Activated CD8-positive, alpha-beta memory T cell treated with anti-CD3 and anti-CD28 coated beads, Interleukin-2, amount 50 U/mL, for 24 hours (primary cell): ENCODE data around the gene KRTAP10-3.
"Not testable (repeated sequence)": the region's sequence is repeated elsewhere in the genome, so short reads cannot be mapped to it uniquely, and the experiment has no call there.

Source experiments
- DNase-seq: peaks from one replicate; pipeline ENCODE4 v3.0.0-alpha.2; 2020; ENCODE audit errors: extremely low read depth

Gene KRTAP10-3

DNA sequence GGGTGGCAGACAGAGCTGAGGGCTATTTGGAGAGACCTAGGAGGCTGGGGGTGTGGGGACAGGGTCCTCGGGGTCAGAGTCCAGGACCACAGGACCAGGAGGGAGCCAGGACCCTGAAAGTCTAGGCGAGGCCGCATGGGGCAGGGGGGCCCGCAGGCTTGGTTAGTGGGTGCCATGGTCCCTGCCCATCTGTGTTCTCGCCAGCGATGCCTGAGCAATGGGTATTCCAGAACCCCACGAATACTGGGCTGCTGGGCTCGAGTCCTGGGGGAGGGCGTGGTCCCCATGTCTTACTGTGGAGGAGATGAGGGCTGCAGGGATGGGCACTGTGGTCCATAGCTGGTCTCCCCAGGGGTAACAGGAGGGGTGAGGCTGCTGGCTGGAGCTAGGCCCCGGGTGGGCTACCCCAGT, 31.7 kb upstream of the KRTAP10-3 start:
- no peak for DNase-seq

DNA sequence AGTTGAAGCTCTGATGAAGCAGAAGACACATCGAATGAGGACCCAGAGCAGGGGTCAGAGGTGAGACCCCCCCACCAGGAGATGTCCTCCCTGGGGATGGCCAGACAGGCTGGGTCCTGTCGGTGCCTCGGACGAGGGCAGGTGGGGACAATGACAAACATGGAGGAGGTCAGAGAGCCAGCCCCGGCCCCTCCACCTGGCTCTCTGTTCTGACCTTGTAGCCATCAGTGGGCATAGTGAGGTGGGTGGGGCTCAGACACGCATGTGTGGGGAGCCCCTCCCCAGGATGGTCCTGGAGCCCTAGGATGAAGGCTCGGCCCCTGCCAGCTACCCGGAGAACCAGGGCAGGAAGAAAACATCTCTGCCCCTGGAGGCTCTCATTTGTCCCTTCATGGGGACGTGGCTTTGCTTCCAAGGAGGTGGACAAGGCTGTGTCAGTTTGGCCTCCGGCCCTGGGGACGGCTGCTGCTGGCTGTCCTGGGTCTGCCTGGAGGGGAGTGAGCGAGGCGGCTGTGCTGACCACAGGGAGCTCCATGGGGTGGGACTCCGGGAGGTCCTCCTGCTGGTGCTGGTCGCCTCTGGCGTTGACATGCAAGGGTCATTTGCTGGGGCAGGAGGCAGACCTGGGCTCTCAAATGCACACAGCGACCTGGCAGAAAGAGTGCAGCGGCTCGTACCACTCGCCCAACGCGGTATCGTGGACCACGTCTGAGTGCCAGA, 31.2 kb upstream of the KRTAP10-3 start:
- no peak for DNase-seq

DNA sequence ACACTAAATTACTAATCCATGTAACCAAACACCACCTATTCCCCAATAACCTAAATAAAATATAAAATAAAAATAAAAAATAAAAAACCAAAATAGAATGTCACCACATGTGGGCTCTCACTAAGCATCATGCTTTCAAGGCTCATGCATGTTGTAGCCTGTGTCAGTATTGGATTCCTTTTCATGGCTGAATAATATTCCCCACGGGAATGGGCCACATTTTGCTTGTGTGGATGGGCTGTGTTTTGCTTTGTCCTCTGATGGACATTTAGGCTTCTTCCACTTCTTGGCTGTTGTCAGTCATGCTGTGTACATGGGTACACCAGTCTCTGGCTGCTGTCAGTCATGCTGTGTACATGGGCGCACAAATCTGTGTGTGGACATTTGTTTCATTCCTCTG, 30.5 kb upstream of the KRTAP10-3 start:
- DNase-seq: no peak

DNA sequence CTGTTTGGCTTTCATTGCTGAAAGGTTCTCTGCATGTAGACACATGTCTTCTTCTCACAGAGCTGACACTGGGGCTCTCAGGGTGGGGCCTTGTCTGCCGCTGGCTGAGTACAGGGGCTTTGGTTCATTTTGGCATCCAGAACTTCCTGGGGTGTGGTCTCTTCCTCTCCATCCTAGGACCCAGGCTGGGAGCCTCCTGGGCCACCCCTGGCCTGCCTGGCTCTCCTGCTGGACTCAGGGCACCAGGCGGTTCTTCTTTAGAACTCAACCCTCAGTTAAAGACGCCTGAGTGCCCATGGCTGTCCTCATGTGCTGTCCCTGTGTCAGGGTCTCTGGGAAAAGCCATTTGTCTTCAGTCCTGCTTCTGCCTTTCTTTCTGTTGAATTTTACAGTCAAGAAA, 27.3 kb upstream of the KRTAP10-3 start:
- no peak for DNase-seq

DNA sequence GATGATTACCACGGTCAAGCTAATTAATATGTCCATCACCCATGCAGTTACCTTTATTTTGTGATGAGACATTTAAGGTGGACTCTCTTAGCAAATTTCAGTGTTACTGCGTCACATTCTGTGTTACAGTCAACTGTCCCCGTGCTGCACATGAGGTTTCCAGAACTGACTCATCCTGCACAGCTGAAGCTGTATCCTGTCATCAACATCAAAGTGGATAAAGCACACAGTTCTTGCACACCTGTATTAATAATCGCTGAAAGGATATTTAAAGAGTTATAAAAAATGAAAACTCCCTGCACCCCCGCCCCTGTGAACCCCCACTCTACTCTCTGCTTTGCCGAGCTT, 25.2 kb upstream of the KRTAP10-3 start:
- no peak for DNase-seq

DNA sequence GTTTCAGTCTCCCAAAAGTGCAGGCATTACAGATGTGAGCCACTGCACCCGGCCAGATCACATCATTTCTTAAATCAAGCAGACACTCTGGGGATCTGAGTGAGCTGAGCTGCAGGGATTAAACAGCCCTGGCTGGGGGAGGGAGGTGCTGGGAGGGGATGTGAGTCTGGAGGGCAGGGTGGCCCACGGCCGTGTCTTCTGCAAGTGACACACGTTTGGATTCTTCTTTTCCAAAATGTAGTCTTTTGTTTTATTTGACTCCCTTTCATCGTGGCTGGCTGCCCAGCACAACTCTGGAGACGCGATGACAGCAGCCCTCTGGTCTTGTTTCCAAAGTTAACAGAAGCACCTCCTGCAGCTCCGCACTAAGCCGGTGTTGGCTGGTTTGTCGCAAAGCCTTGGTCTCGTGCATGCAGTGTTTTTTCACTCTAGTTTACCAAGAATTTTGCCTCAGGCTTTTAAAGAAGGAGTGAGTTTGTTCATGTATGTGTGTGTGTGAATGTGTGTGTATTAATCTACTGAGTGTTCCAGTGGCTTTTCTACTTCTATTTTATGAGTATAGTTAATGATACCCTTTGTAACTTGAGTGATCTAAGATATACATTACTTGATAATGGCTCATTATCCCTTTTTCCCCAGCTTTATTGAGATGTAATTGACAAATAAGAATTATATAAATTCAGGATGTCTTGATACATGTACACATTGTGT, 24.6 kb upstream of the KRTAP10-3 start:
- no peak for DNase-seq

DNA sequence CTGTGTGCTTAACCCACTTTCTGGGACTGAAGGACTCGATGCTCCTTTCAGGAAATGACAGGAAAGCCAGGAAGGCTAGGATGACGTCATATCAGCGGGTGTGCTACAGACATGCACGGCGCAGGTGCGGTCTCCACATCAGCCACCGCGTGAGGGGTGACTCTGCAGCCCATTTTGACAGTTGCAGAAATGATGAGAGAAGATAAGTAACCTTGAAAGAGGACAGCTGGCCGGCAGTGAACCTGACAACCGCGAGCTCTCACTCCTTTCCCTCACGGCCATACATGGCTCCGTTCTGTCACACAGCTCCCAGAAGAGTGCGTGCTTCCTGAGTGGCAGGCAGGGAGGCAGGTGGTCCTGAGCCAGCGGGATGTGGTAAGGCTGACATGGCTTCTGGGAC, 23.5 kb upstream of the KRTAP10-3 start:
- DNase-seq: no peak

DNA sequence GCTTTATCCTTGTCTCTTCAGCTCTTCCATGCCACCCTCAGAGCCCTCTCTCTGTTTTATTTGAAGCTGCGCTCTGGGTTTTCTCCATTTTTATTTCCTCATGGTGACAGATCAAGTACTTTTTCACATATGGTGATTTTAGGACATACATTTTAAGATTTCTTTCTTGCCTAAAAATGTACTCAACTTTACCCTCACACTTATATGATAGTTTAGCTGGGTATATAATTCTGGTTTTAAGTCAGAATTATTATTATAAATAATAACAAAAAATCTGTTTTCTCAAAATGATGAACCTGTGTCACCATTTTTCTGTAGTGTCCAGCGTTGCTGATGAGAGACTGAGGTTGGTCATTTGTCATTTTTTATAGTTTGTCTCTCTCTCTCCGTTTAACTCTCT, 22.6 kb upstream of the KRTAP10-3 start:
- DNase-seq: no peak

DNA sequence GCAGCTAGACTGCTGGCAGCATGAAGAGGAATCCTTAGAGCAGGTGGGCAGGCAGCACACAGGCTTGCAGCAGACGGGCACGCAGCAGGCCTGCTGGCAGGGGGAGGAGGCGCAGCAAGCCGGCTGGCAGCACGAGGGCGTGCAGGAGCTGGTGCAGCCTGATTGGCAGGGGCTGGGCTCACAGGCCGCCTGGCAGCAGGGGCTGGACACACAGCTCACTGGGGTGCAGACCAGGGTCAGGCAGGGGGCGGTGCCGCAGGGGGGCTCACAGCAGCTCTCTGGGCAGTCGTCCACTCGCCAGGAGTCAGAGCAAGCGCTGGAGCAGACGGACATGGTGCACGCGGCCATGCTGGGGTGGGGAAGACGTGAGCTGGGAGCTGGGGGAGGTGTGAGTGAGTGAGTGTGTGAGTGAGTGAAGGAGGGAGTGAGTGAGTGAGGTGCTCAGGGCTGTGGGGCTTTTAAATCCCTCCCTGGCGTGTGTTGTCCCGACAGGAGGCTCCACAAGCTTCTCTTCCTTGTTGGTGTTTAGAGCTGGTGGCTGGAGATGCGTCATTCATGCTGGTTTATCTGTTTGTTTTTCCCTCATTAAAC, 21.7 kb upstream of the KRTAP10-3 start, which contains the start of gene KRTAP10-5:
Gene KRTAP10-5 (minus strand): TSS at position 374 of the 591 bp plus-strand sequence. CDS start 26 bp downstream, at position 348.
- not testable (repeated sequence) for DNase-seq

DNA sequence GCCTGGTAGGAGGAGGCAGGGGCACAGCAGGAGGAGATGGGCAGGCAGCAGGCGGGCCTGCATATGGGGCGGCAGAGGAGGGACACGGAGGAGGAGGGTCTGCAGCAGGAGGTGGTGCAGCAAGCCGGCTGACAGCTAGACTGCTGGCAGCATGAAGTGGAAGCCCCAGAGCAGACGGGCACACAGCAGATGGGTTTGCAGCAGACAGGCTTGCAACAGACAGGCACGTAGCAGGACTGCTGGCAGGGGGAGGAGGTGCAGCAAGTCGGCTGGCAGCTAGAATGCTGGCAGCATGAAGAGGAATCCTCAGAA, 21.2 kb upstream of the KRTAP10-3 start:
- DNase-seq: no peak

DNA sequence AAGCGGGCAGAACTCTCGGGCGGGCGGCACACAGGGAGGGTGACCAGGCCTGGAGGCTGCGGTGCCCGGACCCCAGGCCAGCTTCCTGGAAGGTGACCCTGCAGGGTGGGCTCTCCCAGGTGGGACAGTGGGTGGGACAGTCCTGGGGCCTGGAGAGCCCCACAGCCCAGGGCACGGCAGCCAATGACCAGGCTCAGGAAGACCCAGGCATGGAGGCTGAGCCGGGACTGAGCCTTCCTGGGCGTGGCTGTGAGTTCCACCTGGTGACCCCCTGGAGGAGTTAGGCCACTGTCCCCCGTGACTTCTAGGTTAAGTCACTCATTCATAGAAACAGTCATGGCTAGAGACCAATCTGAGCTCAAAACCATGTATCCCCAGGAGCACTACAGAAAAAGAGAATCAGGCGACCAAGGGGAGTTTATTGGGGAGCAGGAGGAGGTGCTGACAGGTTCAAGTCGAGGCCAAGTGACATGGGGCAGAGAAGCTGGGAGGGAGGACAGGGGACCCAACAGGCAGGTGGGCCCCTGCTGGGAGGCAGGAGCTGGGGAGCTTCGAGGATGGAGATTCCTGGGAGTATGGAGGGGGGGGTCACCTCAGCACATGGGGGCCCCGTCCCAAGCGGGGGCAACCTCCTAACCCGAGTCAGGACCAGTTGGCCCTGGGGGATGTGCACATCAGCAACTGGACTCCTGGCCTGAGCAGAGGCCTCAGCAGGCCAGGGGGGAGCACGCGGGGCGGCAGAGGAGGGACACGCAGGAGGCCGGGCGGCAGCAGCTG, 20.6 kb upstream of the KRTAP10-3 start:
- DNase-seq: no peak

DNA sequence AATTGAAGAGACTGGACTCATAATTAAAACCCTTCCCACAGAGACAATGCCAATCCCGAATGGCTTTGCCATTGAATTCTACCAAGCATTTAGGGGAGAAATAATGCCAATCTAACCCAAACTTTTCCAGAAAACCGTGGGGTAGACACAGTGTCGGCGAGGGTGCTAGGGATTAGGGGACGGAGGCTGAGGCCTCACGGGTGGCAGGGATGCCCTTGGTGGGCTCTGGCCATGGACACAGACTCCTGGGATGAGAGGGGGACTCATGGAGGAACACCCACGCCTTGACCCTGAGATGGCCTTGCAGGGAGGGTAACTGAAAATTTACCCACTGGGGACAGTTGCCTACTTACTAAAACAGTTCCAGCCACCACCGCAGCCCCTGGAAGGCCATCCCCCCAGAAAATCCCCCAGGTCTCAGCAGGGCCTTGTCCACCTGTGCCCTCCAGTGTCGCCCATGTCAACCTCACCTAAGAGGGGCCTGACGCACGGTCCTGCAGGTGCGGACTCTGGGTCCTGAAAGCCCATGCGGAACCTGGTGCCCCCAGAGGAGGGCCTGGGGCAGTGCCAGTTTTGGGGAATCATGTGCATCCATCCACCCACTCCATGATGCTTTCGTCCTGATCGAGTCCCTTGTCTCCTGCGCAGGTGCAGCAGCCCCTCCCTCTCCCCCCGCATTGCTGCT, 19.9 kb upstream of the KRTAP10-3 start:
- DNase-seq: no peak

DNA sequence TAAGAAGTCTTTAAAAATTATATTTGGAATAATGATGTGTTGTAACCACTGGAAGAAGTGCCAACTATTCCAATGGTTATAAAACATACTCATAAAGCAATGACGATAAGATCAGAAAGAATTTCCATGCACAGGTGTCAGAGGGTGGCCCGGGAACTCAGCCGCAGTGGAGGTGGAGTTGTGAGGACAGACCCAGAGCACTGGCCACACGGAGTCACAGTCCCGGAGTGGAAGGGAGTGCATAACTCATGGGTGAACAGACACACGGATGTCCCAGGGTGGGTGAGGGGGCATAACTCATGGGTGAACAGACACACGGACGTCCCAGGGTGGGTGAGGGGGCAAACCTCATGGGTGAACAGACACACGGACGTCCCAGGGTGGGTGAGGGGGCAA, 17.4 kb upstream of the KRTAP10-3 start:
- DNase-seq: no peak

DNA sequence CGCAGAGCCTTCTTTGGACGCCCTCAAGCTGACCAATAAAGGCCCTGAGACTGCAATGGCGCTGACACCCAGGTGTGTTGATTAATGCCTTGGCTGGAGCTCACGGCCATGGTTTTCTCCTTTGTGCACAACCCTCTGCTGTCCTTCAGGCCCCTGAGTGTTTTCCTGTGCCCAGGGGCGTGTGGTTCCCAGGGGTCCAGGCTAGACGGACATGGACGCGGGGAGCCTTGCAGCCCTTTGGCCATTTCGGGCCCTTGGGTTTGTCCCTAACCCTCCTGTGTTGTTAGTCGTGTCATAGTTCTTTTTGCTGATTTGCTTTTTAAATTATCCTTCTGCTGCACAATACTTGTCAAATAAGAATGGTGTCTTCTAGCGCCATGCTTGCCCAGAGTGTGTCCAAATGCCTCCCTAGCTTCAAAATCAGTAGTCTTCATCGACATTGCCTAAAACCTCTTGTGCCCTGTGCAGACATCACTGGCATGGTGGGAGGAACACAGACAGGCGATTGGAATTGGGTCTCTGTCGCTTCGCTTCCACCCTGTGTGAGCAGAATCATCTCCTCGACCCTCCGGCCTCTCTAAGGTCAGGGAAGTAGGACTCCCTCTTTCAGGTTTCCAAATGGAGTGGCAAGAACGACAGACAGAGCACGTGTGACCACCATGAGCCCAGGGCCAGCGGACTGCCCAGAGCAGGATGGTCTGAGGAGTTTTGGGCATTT, 16.9 kb upstream of the KRTAP10-3 start:
- DNase-seq: no peak

DNA sequence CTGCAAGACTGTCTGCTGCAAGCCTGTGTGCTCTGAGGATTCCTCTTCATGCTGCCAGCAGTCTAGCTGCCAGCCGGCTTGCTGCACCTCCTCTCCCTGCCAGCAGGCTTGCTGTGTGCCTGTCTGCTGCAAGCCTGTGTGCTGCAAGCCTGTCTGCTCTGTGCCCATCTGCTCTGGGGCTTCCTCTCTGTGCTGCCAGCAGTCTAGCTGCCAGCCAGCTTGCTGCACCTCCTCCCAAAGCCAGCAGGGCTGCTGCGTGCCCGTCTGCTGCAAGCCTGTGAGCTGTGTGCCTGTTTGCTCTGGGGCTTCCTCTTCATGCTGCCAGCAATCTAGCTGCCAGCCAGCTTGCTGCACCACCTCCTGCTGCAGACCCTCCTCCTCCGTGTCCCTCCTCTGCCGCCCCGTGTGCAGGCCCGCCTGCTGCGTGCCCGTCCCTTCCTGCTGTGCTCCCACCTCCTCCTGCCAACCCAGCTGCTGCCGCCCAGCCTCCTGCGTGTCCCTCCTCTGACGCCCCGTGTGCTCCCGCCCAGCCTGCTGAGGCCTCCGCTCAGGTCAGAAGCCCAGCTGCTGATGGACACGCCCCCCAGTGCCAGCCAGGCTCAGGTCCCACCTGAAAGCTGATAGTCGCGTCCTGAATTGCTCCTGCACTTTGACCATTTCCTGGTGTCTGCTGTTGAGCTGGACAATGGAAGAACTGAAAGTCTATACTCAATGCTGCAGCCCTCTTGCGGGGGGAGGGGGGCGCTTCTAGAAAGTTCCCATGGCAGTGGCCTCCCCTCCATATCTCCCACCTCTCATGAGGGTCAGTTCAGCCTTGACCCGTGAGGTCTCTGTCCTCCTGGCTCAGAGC, 16.1 kb upstream of the KRTAP10-3 start:
- DNase-seq: no peak

DNA sequence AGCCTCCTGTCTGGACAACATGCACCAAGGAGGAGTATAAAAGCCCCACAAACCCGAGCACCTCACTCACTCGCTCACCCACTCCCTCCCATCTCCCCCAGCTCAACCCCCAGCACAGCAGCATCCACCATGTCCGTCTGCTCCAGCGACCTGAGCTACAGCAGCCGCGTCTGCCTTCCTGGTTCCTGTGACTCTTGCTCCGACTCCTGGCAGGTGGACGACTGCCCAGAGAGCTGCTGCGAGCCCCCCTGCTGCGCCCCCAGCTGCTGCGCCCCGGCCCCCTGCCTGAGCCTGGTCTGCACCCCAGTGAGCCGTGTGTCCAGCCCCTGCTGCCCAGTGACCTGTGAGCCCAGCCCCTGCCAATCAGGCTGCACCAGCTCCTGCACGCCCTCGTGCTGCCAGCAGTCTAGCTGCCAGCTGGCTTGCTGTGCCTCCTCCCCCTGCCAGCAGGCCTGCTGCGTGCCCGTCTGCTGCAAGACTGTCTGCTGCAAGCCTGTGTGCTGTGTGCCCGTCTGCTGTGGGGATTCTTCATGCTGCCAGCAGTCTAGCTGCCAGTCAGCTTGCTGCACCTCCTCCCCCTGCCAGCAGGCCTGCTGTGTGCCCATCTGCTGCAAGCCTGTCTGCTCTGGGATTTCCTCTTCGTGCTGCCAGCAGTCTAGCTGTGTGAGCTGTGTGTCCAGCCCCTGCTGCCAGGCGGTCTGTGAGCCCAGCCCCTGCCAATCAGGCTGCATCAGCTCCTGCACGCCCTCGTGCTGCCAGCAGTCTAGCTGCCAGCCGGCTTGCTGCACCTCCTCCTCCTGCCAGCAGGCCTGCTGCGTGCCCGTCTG, 15.2 kb upstream of the KRTAP10-3 start, which contains the start of gene KRTAP10-4:
Gene KRTAP10-4 (plus strand): TSS at position 100 of the 827 bp plus-strand sequence. CDS start 30 bp downstream, at position 130.
- not testable (repeated sequence) for DNase-seq

DNA sequence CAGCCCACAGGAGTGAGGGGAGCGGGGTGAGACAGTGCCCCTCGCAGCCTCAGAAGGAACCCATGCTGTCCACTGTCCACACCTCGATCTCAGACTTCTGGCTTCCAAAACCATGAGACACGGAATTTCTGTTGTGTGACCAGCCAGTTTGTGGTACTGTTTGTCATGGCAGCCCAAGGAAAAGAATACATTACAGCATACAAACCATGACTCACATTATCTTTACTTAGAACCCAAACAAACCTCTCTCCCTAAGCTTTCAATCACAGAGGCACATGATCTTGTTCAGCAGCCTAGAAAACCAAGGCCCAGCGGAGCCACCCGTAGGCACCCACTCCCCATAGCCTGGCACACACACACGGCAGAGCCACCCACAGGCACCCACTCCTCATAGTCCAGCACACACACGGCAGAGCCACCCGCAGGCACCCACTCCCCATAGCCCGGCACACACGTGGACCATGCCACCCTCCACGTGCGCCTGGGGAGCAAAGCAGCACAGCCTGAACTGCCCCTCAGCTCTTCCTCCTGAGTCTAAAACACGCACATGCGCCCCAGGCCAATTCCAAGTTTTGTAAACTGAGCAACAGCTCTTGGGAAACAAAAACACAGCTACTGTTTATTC, 14.5 kb upstream of the KRTAP10-3 start:
- DNase-seq: no peak

DNA sequence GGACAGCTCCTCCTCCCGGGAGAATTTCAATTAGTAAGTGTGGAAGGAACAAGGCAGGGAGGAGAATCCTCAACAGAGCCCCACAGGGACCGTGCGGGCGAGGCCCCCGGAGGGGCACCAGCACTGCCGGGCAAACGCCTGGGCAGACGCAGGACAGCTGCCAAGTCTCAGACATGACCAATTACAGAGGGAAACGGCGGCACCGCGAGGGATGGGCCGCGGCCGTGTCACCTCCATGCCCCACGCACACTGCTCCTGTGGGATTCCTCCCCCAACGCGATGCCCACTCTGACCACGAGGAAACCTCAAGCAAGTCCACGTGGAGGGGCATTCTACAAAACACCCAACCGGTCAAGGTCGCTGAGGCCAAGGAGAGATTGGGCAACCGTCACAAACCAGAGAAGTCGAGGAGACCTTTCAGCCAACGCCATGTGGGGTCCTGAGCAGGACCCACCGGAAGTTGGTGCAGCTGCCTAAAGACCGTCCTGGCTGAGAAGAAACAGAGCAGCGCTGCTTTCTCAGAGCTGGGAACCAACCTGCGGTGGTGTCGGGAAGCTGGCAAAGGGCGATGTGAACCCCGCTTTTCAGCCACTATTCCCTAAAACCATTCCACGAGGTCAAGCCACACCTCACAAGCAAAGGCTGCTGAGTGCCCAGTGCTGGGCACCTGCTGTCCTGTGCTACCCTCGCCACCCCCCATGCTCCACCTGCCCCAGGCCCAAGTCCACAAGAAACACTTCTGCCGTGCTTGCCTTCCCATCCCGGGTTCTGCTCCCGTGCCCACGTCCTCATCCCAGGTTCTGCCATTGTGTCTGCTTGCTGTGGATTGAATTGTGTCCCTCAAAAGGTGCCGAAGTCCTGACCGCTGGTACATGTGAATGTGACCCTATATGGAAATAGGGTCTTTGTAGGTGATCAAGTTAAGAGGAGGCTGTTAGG, 13.5 kb upstream of the KRTAP10-3 start:
- DNase-seq: no peak
